ENCODE results near the gene LMBRD1.
"Not testable (repeated sequence)": the region's sequence is repeated elsewhere in the genome, so short reads cannot be mapped to it uniquely, and the experiment has no call there.

The LMBRD1 gene

GRCh38 chr6:69801225-69801624, 4.4 kb upstream of the LMBRD1 start:
- H3K27ac ChIP-seq (ENCODE audit: insufficient read depth, low read depth, low read length, poor library complexity, severe bottlenecking) = no peak overlapping the region
- 22 to 38% methylated on average over 1 of the region's 1 CpG for WGBS, 2 experiments
- no peaks in the 10 kb centered on the region for H3K4me1 ChIP-seq (ENCODE audit: control insufficient read depth, insufficient read depth, low read length)
- no peaks in the 10 kb centered on the region for H3K36me3 ChIP-seq (ENCODE audit: control insufficient read depth, insufficient read depth, low read length)
- no peaks in the 10 kb centered on the region for H3K27me3 ChIP-seq (ENCODE audit: control insufficient read depth, insufficient read depth, low read length, poor library complexity, severe bottlenecking)
- no peak overlapping the region for H3K4me3 ChIP-seq (ENCODE audit: insufficient read depth, low read depth, low read length)
- H3K9me3 ChIP-seq (ENCODE audit: control insufficient read depth, low read length) = no peaks in the 10 kb centered on the region

- not testable (repeated sequence) for H3K27ac ChIP-seq (ENCODE audit: insufficient read depth, low read depth, low read length, poor library complexity, severe bottlenecking); H3K4me1 ChIP-seq (ENCODE audit: control insufficient read depth, insufficient read depth, low read length); H3K4me3 ChIP-seq (ENCODE audit: insufficient read depth, low read depth, low read length)
These were observed 2.0 kb upstream of the LMBRD1 start for GRCh38 chr6:69798796-69799195.

GRCh38 chr6:69796073-69796641, 653 bp downstream of the LMBRD1 start:
- 1% methylated on average over 20 of the region's 20 CpGs for WGBS, 2 experiments
- Histone ChIP-seq H3K4me3 (ENCODE audit: insufficient read depth, low read depth, low read length) (peak overlapping the region; percentile 83), H3K27ac (ENCODE audit: insufficient read depth, low read depth, low read length, poor library complexity, severe bottlenecking) (peak overlapping the region; percentile 95), H3K36me3 (ENCODE audit: control insufficient read depth, insufficient read depth, low read length) (no peaks in the 10 kb centered on the region), H3K27me3 (ENCODE audit: control insufficient read depth, insufficient read depth, low read length, poor library complexity, severe bottlenecking) (no peaks in the 10 kb centered on the region), H3K4me1 (ENCODE audit: control insufficient read depth, insufficient read depth, low read length) (peaks cover 14% of the 10 kb centered on the region), H3K9me3 (ENCODE audit: control insufficient read depth, low read length) (no peaks in the 10 kb centered on the region)

More at GRCh38 chr6:69798796-69799195, 2.0 kb upstream of the LMBRD1 start:
- H3K9me3 ChIP-seq (ENCODE audit: control insufficient read depth, low read length); H3K36me3 ChIP-seq (ENCODE audit: control insufficient read depth, insufficient read depth, low read length); H3K27me3 ChIP-seq (ENCODE audit: control insufficient read depth, insufficient read depth, low read length, poor library complexity, severe bottlenecking): not testable (repeated sequence)

GRCh38 chr6:69795469-69796072, 1.2 kb downstream of the LMBRD1 start:
- Histone ChIP-seq H3K36me3 (ENCODE audit: control insufficient read depth, insufficient read depth, low read length) (no peaks in the 10 kb centered on the region), H3K4me3 (ENCODE audit: insufficient read depth, low read depth, low read length) (peak overlapping the region; percentile 83), H3K27me3 (ENCODE audit: control insufficient read depth, insufficient read depth, low read length, poor library complexity, severe bottlenecking) (no peaks in the 10 kb centered on the region), H3K4me1 (ENCODE audit: control insufficient read depth, insufficient read depth, low read length) (peaks cover 15% of the 10 kb centered on the region), H3K27ac (ENCODE audit: insufficient read depth, low read depth, low read length, poor library complexity, severe bottlenecking) (peak overlapping the region; percentile 95), H3K9me3 (ENCODE audit: control insufficient read depth, low read length) (no peaks in the 10 kb centered on the region)
- WGBS, 2 experiments = 46 to 51% methylated on average over 5 of the region's 5 CpGs

GRCh38 chr6:69792292-69792691, 4.5 kb downstream of the LMBRD1 start:
- H3K27me3 ChIP-seq (ENCODE audit: control insufficient read depth, insufficient read depth, low read length, poor library complexity, severe bottlenecking) = no peaks in the 10 kb centered on the region
- no peaks in the 10 kb centered on the region for H3K9me3 ChIP-seq (ENCODE audit: control insufficient read depth, low read length)
- H3K4me1 ChIP-seq (ENCODE audit: control insufficient read depth, insufficient read depth, low read length) = peaks cover 15% of the 10 kb centered on the region
- H3K27ac ChIP-seq (ENCODE audit: insufficient read depth, low read depth, low read length, poor library complexity, severe bottlenecking) = no peak overlapping the region
- no peaks in the 10 kb centered on the region for H3K36me3 ChIP-seq (ENCODE audit: control insufficient read depth, insufficient read depth, low read length)
- H3K4me3 ChIP-seq (ENCODE audit: insufficient read depth, low read depth, low read length) = no peak overlapping the region

GRCh38 chr6:69791065-69791471, 5.7 kb downstream of the LMBRD1 start:
- 71 to 73% methylated on average over 2 of the region's 2 CpGs for WGBS, 2 experiments
- Histone ChIP-seq H3K9me3 (ENCODE audit: control insufficient read depth, low read length) (no peaks in the 10 kb centered on the region), H3K4me1 (ENCODE audit: control insufficient read depth, insufficient read depth, low read length) (peaks cover 15% of the 10 kb centered on the region), H3K36me3 (ENCODE audit: control insufficient read depth, insufficient read depth, low read length) (no peaks in the 10 kb centered on the region), H3K4me3 (ENCODE audit: insufficient read depth, low read depth, low read length) (no peak overlapping the region), H3K27me3 (ENCODE audit: control insufficient read depth, insufficient read depth, low read length, poor library complexity, severe bottlenecking) (no peaks in the 10 kb centered on the region), H3K27ac (ENCODE audit: insufficient read depth, low read depth, low read length, poor library complexity, severe bottlenecking) (peak overlapping the region; percentile 20)

- Histone ChIP-seq H3K4me3 (ENCODE audit: insufficient read depth, low read depth, low read length) (no peak overlapping the region), H3K36me3 (ENCODE audit: control insufficient read depth, insufficient read depth, low read length) (no peaks in the 10 kb centered on the region), H3K9me3 (ENCODE audit: control insufficient read depth, low read length) (no peaks in the 10 kb centered on the region), H3K4me1 (ENCODE audit: control insufficient read depth, insufficient read depth, low read length) (peaks cover 15% of the 10 kb centered on the region), H3K27me3 (ENCODE audit: control insufficient read depth, insufficient read depth, low read length, poor library complexity, severe bottlenecking) (no peaks in the 10 kb centered on the region), H3K27ac (ENCODE audit: insufficient read depth, low read depth, low read length, poor library complexity, severe bottlenecking) (no peak overlapping the region)
- 89 to 99% methylated on average over 2 of the region's 2 CpGs for WGBS, 2 experiments
These were observed 6.2 kb downstream of the LMBRD1 start for GRCh38 chr6:69790629-69791028.

- Histone ChIP-seq H3K9me3 (ENCODE audit: control insufficient read depth, low read length) (no peaks in the 10 kb centered on the region), H3K27ac (ENCODE audit: insufficient read depth, low read depth, low read length, poor library complexity, severe bottlenecking) (no peak overlapping the region), H3K36me3 (ENCODE audit: control insufficient read depth, insufficient read depth, low read length) (no peaks in the 10 kb centered on the region), H3K27me3 (ENCODE audit: control insufficient read depth, insufficient read depth, low read length, poor library complexity, severe bottlenecking) (no peaks in the 10 kb centered on the region), H3K4me3 (ENCODE audit: insufficient read depth, low read depth, low read length) (no peak overlapping the region), H3K4me1 (ENCODE audit: control insufficient read depth, insufficient read depth, low read length) (peaks cover 9% of the 10 kb centered on the region)
- 100% methylated on average over 1 of the region's 1 CpG for WGBS, 2 experiments
These were observed 7.2 kb downstream of the LMBRD1 start for GRCh38 chr6:69789578-69789977.

- H3K4me1 ChIP-seq (ENCODE audit: control insufficient read depth, insufficient read depth, low read length); H3K9me3 ChIP-seq (ENCODE audit: control insufficient read depth, low read length); H3K36me3 ChIP-seq (ENCODE audit: control insufficient read depth, insufficient read depth, low read length); H3K27ac ChIP-seq (ENCODE audit: insufficient read depth, low read depth, low read length, poor library complexity, severe bottlenecking); H3K4me3 ChIP-seq (ENCODE audit: insufficient read depth, low read depth, low read length); H3K27me3 ChIP-seq (ENCODE audit: control insufficient read depth, insufficient read depth, low read length, poor library complexity, severe bottlenecking): not testable (repeated sequence)
- 95 to 96% methylated on average over 5 of the region's 5 CpGs for WGBS, 2 experiments
These were observed 9.4 kb downstream of the LMBRD1 start for GRCh38 chr6:69787436-69787835.

- Histone ChIP-seq H3K4me3 (ENCODE audit: insufficient read depth, low read depth, low read length) (no peak overlapping the region), H3K27ac (ENCODE audit: insufficient read depth, low read depth, low read length, poor library complexity, severe bottlenecking) (no peak overlapping the region)
These were observed 11.1 kb downstream of the LMBRD1 start for GRCh38 chr6:69785697-69786096.

More at GRCh38 chr6:69785697-69786096, 11.1 kb downstream of the LMBRD1 start:
- no peaks in the 10 kb centered on the region for H3K4me1 ChIP-seq (ENCODE audit: control insufficient read depth, insufficient read depth, low read length)
- H3K36me3 ChIP-seq (ENCODE audit: control insufficient read depth, insufficient read depth, low read length) = no peaks in the 10 kb centered on the region
- H3K9me3 ChIP-seq (ENCODE audit: control insufficient read depth, low read length) = no peaks in the 10 kb centered on the region
- H3K27me3 ChIP-seq (ENCODE audit: control insufficient read depth, insufficient read depth, low read length, poor library complexity, severe bottlenecking) = no peaks in the 10 kb centered on the region
